WI38 (cell line): ENCODE measurements around the gene FAM83G.

Experiments
- H3K4me3 ChIP-seq: 2 replicates; pipeline ENCODE4 v1.5.1; 2011; ENCODE audit warnings: low read depth, mild to moderate bottlenecking, control low read depth, low read length
- TF ChIP-seq, protein P1 (sequence below): IDR thresholded peaks from 2 replicates; pipeline ENCODE4 v1.5.1; 2012; ENCODE audit warnings: low read depth, mild to moderate bottlenecking, control low read depth, low read length

The FAM83G gene

DNA sequence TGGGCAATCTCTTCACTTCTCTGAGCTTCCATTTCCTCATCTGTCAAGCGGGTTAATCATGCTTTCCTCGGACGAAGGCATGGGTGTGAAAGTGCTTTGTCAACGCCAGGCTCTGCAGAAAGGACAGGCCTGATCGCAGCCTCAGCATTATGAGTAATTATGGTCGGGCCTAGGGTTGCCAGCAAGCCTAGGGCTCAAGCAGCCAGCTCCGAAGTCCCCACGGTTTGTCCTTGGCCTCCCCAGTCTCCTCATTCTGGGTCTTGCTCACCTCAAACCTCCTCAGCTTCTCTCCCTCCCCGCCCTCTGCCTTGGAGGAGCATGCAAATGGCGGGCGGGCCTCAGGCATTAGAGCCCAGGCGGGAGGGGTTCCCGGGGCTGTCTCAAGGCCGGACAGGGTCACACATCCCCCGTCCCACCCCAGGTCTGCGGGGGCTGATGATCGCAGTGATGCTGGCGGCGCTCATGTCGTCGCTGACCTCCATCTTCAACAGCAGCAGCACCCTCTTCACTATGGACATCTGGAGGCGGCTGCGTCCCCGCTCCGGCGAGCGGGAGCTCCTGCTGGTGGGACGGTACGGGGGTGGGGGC is 10.2 kb upstream of the FAM83G start:
- TF ChIP-seq, protein P1, sequence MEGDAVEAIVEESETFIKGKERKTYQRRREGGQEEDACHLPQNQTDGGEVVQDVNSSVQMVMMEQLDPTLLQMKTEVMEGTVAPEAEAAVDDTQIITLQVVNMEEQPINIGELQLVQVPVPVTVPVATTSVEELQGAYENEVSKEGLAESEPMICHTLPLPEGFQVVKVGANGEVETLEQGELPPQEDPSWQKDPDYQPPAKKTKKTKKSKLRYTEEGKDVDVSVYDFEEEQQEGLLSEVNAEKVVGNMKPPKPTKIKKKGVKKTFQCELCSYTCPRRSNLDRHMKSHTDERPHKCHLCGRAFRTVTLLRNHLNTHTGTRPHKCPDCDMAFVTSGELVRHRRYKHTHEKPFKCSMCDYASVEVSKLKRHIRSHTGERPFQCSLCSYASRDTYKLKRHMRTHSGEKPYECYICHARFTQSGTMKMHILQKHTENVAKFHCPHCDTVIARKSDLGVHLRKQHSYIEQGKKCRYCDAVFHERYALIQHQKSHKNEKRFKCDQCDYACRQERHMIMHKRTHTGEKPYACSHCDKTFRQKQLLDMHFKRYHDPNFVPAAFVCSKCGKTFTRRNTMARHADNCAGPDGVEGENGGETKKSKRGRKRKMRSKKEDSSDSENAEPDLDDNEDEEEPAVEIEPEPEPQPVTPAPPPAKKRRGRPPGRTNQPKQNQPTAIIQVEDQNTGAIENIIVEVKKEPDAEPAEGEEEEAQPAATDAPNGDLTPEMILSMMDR: no peak
- H3K4me3 ChIP-seq: no peak overlapping the region

DNA sequence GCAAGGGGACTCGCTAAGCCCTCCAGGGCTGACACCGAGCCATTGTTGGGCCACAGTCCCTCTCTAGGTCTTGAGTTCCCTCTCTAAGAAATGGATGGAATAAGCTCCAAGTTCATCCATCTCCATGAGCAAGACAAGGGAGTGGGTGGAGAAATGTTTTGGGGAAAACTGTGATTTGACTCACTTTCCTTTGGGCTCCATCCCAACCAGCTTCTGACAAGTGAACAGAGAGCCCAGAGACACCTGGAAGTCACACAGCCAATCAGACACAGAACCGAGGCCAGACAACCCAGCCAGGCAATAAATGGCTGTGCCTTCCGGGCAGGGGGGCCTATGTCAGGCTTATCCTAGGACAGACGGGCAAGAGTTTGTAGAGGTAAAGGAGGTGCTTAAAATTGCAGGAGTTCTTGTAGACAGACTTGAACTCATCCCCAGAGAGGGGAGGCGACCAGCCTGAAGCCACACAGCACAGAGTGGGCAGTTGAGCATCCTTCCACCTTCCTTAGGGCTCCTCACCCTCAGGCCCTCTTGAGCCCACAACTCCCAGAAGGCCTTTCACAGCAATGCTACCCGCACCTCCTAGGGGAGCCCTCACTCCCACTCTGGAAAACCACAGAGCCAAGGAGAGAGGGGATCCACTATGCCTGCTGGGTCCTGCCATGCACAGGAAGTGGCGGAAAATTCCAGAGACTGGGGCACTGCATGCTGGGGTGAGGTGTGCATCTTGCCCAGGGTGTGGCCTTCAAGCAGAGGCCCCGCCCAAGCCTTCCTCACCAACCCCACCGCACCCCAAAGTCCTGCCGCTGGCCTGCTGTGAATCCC is 9.5 kb upstream of the FAM83G start:
- H3K4me3 ChIP-seq: no peak overlapping the region
- TF ChIP-seq, protein P1: no peak

DNA sequence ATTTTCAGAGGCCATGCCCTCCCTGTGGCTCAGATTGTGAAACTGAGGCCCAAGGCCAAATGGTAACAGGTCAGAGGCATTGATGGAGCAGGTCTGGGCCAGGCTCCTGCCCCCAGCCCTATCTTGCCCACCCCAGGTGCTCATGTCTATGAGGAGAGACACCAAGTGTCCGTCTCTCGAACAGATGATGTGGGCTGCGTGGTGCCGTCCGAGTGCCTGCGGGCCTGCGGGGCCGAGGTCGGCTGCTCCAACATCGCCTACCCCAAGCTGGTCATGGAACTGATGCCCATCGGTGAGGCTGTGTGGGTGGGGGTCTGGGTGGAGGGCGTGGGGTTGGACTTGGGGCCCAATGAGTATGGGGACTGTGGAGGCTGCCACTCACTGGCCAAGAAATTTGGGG is 8.7 kb upstream of the FAM83G start:
- no peak overlapping the region for H3K4me3 ChIP-seq
- TF ChIP-seq, protein P1: no peak

DNA sequence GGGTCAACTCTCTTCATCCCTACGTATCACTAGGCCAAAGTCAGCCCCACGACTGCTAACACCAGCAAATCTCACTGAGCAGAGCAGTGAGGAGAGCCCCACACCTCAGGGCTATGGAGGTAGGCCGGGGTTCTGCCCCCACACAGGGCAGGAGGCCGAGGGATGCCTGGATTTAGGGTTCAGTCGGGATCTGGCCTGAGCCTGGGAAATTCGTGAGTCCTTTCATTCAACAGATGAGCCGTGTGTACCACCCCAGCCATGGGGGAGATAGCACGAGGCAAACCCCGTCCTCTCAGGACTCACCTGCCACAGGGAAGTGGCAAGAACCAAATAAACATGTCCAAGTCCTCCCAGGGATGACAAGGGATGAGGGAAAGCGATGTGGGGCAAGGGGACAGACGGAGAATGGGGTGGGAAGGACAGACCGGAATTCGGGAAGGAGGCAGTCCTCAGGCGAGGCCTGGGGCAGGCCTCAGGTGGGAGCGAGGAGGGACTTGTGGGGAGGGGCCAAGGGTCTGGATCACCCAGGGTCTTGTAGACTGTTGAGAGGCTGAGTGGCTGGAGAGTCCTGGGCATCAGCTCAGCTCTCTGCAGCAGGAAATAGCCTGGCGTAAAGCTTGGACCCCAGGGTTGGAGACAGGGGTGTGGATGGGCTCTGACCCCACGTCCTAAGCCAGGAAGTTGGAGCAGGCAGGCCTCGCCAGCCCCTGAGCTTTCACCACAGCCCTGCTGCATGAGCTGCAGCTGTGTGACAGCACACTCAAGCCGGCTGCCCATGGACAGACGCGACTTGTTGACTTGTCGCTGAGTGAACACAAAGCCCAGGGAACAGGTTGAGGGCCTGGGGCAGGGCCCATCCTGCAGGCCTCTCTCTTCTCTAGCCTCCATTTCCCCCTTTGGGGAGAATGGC is 7.9 kb upstream of the FAM83G start:
- H3K4me3 ChIP-seq: no peak overlapping the region
- TF ChIP-seq, protein P1: no peak

DNA sequence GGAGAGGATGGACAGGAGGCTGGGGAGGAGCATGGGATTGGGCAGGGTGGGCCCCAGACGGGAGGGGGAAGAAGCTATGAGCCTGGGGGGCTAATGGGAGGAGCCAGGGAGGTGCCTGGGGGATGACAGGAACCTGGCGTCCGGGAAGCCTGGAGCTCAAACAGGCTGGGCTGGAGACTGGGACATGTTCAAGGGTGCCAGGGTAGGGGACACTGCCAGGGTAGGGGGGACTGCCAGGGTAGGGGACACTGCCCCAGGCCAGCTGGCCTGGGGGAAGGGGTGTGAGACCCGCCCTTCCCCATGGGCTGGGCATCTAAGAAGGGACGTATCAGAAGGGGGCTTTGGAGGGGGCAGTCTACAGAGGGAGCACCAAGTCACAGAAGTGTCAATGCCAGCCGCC is 7.0 kb upstream of the FAM83G start:
- TF ChIP-seq, protein P1: no peak
- no peak overlapping the region for H3K4me3 ChIP-seq

DNA sequence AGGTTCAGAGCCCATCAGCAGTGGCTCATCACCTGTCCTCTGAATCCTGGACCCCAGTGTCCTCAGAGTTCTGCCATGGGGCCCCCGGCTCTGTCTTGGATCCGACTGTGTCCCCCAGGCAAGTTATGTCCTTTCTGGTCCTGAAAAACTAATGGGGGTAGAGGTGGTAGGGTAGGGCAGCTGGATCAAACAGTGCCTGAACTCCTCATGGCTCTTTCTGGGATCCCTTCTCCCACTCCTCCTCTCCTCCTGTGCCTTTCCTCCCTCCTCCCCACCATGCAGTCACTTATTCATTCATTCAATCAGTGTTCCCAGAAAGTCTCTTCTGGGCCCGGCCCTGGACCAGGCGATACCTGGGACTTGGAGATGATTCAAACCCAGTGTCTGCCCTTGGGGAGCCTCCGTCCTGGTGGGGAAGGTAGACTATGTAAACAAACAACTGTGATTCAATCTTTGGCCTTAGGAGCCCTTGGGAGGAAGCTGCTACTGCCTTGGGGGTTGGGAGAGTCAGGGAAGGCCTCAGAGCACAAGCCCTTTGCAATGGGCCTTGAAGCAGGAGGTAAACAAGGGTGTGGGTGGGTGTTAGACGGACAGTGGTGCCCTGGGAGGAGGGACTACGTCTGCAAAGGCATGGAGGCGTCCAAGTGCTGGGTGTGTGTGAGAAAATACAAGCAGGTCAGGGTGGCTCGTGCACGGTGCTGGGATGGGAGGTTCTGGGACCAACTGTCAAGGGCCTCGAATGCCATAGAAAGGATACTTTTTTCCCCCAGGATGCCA is 6.4 kb upstream of the FAM83G start:
- no peak overlapping the region for H3K4me3 ChIP-seq
- TF ChIP-seq, protein P1: no peak
